Esophagus muscularis mucosa (tissue), 2 donors: ENCODE measurements around the gene KIRREL3.

Experiments
- POLR2A ChIP-seq: fragments of 450-650 bp; IDR thresholded peaks from one replicate; pipeline ENCODE4 v1.6.1; 2017; ENCODE audit warnings: antibody characterized with exemption, moderate library complexity, mild to moderate bottlenecking, low read depth
- POLR2AphosphoS5 ChIP-seq, 2 donors: sonication (generic); formaldehyde crosslinking; IDR thresholded peaks; one replicate each; pipeline ENCODE4 v1.6.1; 2017; ENCODE audit warnings: antibody characterized with exemption in 2 of 2

- no peak for TF ChIP-seq POLR2A
- no peak for TF ChIP-seq POLR2AphosphoS5 (IDR thresholded peaks at IDR 0.05)
Measured at GRCh38 chr11:126547161-126547560, 453.4 kb downstream of the KIRREL3 start.
